Measurements from ENCODE around the gene SYNPR. TPM values are rescaled to one million over a fixed set of nuclear protein-coding genes. Genes with fewer than 3 reads are reported as not detected.

SYNPR gene
- total and polyA plus RNA-seq, 12 donors: 0.01 to 0.71 (median 0.43) TPM; not detected in 7

- intact Hi-C loops (cut with DNase I): no loop called here
- TF ChIP-seq, protein P1, sequence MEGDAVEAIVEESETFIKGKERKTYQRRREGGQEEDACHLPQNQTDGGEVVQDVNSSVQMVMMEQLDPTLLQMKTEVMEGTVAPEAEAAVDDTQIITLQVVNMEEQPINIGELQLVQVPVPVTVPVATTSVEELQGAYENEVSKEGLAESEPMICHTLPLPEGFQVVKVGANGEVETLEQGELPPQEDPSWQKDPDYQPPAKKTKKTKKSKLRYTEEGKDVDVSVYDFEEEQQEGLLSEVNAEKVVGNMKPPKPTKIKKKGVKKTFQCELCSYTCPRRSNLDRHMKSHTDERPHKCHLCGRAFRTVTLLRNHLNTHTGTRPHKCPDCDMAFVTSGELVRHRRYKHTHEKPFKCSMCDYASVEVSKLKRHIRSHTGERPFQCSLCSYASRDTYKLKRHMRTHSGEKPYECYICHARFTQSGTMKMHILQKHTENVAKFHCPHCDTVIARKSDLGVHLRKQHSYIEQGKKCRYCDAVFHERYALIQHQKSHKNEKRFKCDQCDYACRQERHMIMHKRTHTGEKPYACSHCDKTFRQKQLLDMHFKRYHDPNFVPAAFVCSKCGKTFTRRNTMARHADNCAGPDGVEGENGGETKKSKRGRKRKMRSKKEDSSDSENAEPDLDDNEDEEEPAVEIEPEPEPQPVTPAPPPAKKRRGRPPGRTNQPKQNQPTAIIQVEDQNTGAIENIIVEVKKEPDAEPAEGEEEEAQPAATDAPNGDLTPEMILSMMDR (IDR thresholded peaks at IDR 0.05): no peak
- H3K4me1 ChIP-seq: no peaks in the 10 kb centered on the region
- H3K27ac ChIP-seq: no peak overlapping the region
- H3K4me3 ChIP-seq: no peak overlapping the region
- H3K36me3 ChIP-seq: no peaks in the 10 kb centered on the region
- H3K9me3 ChIP-seq: peaks cover 0 to 4% (median 0%) of the 10 kb centered on the region in 11 donors
- no peak for ATAC-seq
- DNase-seq: no peak
- peaks cover 0 to 9% (median 0%) of the 10 kb centered on the region in 7 donors for H3K27me3 ChIP-seq
- WGBS, 2 donors: 39 to 40% methylated on average over 6 of the region's 6 CpGs
Observed at GRCh38 chr3:63456901-63457300, 178.8 kb downstream of the SYNPR start.

GRCh38 chr3:63458405-63458804, 180.3 kb downstream of the SYNPR start:
- no peaks in the 10 kb centered on the region for H3K36me3 ChIP-seq
- ATAC-seq (no peak), DNase-seq (no peak)
- H3K4me1 ChIP-seq: no peaks in the 10 kb centered on the region
- TF ChIP-seq, protein P1 (IDR thresholded peaks at IDR 0.05): no peak
- intact Hi-C loops (cut with DNase I): no loop called here
- peaks cover 0 to 4% (median 0%) of the 10 kb centered on the region in 11 donors for H3K9me3 ChIP-seq
- H3K27ac ChIP-seq: no peak overlapping the region
- no peak overlapping the region for H3K4me3 ChIP-seq
- peaks cover 0 to 9% (median 0%) of the 10 kb centered on the region in 7 donors for H3K27me3 ChIP-seq

DNA sequence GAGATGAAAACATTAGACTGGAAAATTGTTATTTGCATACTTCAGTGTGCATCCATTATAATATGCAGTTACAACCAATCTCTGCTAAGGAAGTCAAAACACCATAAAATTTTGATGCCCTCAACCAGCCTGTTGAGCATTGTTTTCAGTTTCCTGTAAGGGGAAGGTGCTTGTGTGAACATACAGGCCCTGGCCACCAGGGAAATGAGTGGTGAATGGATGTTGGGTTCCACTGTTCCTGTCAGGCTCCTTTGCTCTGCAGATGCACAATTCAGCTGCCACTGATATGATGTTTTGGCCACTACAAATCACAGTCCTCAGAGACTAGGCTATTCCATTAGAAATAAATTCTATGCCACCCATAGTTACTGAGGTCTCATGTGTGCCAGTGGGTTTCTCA, 184.6 kb downstream of the SYNPR start:
- no peaks in the 10 kb centered on the region for H3K4me1 ChIP-seq
- no peak for ATAC-seq
- H3K27me3 ChIP-seq: peaks cover 0 to 4% (median 0%) of the 10 kb centered on the region in 7 donors
- TF ChIP-seq, protein P1 (IDR thresholded peaks at IDR 0.05): no peak
- no peak overlapping the region for H3K4me3 ChIP-seq
- no peak overlapping the region for H3K27ac ChIP-seq
- DNase-seq: no peak
- H3K9me3 ChIP-seq: peaks cover 0 to 13% (median 4%) of the 10 kb centered on the region in 11 donors
- no peaks in the 10 kb centered on the region for H3K36me3 ChIP-seq
- intact Hi-C loops (cut with DNase I): no loop called here

DNA sequence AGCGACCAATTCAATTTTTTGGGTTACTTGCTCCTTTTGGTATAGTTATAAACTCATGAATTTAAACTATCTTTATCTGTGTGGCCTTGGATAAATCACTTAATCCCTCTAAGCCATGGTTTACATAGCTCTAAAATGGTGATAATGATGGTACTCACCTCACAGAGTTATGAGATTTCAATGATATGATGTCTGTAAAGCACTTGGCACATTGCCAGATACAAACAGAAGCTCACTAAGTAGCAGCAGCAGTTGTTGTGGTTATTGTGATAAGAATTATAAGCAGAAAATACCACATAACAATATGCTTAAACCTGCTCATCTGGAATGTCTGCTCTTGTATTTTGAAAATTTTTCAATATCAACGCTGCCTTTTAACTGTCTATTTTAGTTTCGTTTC, 189.3 kb downstream of the SYNPR start:
- no peaks in the 10 kb centered on the region for H3K4me1 ChIP-seq
- DNase-seq (no peak), ATAC-seq (no peak)
- H3K9me3 ChIP-seq: peaks cover 0 to 13% (median 0%) of the 10 kb centered on the region in 11 donors
- peaks cover 0 to 7% (median 0%) of the 10 kb centered on the region in 7 donors for H3K27me3 ChIP-seq
- H3K36me3 ChIP-seq: no peaks in the 10 kb centered on the region
- H3K4me3 ChIP-seq: no peak overlapping the region
- H3K27ac ChIP-seq: no peak overlapping the region
- 83 to 86% methylated on average over 3 of the region's 3 CpGs for WGBS, 2 donors
- intact Hi-C loops (cut with DNase I): no loop called here
- TF ChIP-seq, protein P1 (IDR thresholded peaks at IDR 0.05): no peak

Data from heart right ventricle (tissue), 16 donors.